Measurements from ENCODE around the gene GALNT11.

Gene GALNT11

DNA sequence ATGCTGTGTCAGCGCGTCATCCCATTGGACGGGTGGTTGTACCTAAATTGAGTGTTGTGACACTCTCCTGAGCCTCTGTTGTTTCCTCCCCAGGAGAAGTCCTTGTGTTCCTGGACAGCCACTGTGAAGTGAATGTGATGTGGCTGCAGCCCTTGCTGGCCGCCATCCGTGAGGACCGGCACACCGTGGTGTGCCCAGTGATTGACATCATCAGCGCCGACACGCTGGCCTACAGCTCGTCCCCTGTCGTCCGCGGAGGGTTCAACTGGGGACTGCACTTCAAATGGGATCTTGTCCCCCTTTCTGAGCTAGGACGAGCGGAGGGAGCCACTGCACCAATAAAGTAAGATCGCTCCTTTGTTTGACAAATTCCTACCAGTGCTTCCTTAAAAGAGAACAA lies 82.5 kb downstream of the GALNT11 start:
- TF ChIP-seq, protein P1, sequence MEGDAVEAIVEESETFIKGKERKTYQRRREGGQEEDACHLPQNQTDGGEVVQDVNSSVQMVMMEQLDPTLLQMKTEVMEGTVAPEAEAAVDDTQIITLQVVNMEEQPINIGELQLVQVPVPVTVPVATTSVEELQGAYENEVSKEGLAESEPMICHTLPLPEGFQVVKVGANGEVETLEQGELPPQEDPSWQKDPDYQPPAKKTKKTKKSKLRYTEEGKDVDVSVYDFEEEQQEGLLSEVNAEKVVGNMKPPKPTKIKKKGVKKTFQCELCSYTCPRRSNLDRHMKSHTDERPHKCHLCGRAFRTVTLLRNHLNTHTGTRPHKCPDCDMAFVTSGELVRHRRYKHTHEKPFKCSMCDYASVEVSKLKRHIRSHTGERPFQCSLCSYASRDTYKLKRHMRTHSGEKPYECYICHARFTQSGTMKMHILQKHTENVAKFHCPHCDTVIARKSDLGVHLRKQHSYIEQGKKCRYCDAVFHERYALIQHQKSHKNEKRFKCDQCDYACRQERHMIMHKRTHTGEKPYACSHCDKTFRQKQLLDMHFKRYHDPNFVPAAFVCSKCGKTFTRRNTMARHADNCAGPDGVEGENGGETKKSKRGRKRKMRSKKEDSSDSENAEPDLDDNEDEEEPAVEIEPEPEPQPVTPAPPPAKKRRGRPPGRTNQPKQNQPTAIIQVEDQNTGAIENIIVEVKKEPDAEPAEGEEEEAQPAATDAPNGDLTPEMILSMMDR (IDR thresholded peaks at IDR 0.05; ENCODE audit: control insufficient read depth, extremely low read depth, insufficient read depth): no peak
- DNase-seq (ENCODE audit: low read depth): no peak
- no peak overlapping the region for H3K4me3 ChIP-seq (ENCODE audit: low read depth, low read length)

DNA sequence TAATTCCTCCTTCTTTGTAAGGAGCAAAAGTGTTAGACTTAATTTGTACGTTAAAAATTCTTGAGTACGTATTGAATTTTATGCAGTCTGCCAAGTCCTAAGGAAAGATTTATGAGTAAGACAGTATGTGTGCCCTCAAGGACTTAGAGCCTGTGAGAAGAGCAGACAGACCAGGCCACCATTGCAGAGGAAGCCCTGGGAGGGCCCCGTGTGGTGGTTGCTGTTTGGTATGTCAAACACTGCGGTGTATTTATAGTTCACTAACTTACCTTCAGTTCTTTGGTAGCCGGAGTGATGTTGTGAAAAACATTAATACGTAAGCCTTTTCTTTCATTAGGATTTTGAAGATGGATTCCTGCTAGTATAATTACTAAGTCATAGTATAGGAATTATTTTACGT lies 82.9 kb downstream of the GALNT11 start:
- no peak overlapping the region for H3K4me3 ChIP-seq (ENCODE audit: low read depth, low read length)

DNA sequence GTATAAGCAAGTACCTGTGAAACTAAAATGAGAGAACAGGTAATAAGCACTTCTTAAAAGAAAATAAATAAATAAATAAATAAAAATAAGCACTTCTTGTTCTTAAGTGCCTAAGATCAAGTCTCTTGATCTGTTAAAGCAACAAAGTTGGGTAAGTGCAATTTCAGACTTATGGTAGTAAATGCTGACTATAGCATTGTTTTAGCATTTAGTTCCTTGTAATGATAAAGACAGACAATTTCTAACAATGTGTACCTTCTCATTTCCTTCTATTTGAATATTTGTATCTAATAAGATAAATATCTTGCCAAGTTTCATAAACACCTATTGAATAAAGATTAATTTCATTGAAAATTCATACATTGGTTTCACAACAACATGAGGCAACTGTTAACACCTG lies 87.4 kb downstream of the GALNT11 start:
- TF ChIP-seq, protein P1 (IDR thresholded peaks at IDR 0.05; ENCODE audit: control insufficient read depth, extremely low read depth, insufficient read depth): no peak
- H3K4me3 ChIP-seq (ENCODE audit: low read depth, low read length): no peak overlapping the region
- DNase-seq (ENCODE audit: low read depth): no peak

More for the DNA sequence above, 82.9 kb downstream of the GALNT11 start:
- TF ChIP-seq, protein P1 (IDR thresholded peaks at IDR 0.05; ENCODE audit: control insufficient read depth, extremely low read depth, insufficient read depth): no peak
- DNase-seq (ENCODE audit: low read depth): no peak

DNA sequence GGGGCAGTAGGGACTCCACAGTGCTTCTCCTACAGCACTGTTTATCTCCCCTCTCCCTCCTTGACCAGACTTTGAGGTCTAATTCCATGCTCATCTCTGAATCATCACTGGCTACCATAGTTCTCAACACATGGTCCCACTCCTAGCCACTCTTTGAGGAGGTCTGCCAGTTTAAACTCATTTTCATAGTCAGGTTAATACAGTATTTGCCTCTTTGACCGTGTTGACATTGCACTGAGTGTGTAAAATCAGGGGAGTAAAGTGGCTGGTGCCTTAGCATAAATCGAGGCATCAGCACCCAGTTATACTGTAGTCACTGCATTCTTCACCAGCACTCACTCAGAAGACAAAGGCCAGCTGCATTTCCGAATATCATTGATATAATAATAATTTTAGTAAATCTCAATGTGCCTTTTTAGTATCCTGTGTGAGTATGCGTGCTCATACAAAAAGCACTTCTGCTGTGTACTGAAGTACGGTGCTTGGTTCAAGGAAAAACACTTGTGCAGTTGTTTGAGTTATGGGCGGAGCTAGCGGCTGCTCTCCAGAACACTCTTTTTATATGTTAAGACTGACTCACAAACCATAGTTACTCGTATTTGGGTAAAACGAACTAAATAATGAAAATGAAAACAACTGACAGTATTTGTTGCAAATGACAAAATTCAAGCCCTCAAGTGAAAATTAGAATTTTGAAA lies 89.7 kb downstream of the GALNT11 start:
- H3K4me3 ChIP-seq (ENCODE audit: low read depth, low read length): no peak overlapping the region
- DNase-seq (ENCODE audit: low read depth): no peak
- TF ChIP-seq, protein P1 (IDR thresholded peaks at IDR 0.05; ENCODE audit: control insufficient read depth, extremely low read depth, insufficient read depth): no peak

DNA sequence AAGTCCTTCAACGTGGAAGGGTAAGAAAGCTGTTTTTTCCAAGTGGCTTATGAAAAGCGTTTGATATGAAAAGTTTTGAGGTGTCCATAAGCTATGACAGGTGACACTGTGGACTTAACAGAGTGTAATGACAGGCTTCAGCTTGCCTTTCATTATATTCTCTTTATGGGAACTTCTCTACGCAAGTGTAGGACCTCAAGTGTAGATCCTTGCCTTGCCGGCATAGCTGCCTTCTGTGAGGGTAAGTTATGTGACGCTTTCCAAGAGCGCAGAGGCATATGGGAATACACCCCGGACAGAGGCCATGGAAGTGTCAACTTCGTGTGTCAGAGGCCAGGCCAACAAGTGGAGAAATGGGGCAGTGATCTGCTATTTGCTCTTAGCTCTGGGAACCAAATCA lies 91.9 kb downstream of the GALNT11 start:
- TF ChIP-seq, protein P1 (IDR thresholded peaks at IDR 0.05; ENCODE audit: control insufficient read depth, extremely low read depth, insufficient read depth): no peak
- DNase-seq (ENCODE audit: low read depth): no peak
- no peak overlapping the region for H3K4me3 ChIP-seq (ENCODE audit: low read depth, low read length)

DNA sequence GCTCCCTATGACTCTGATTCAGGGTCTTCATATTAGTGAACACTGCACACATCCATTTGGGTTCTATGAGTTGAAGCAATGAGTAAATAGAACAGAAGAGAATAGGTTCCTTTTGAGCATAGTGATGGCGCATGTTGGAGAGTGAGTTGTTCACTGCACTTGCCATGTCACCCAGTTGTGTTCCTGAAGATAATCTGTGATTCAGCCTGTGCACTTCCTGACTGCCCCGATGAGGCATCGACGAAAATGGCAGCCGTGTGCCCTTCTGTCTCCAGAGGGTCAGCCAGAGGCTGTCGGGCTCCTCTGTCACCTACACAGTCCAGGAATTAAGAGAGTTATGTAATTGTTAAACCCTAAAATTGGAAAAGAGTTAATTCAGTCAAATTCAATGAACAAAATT lies 94.7 kb downstream of the GALNT11 start:
- TF ChIP-seq, protein P1 (IDR thresholded peaks at IDR 0.05; ENCODE audit: control insufficient read depth, extremely low read depth, insufficient read depth): no peak
- no peak overlapping the region for H3K4me3 ChIP-seq (ENCODE audit: low read depth, low read length)
- DNase-seq (ENCODE audit: low read depth): no peak

DNA sequence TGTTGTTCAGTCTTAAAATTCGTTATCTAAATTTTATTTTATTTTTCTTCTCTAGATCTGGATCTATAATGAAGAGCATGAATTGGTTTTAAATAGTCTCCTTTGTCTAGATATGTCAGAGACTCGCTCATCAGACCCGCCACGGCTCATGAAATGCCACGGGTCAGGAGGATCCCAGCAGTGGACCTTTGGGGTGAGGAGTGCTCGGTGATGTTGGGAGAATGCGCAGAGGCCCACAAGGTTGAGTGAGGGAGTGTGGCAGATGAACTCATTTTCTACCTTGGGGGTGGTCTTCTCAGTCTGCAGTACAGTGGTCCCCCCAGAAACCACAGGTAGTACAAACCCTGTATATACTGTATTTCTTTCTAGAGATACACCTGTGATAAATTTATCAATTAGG lies 95.3 kb downstream of the GALNT11 start:
- no peak for DNase-seq (ENCODE audit: low read depth)
- TF ChIP-seq, protein P1 (IDR thresholded peaks at IDR 0.05; ENCODE audit: control insufficient read depth, extremely low read depth, insufficient read depth): no peak
- H3K4me3 ChIP-seq (ENCODE audit: low read depth, low read length): no peak overlapping the region

All from LNCaP clone FGC (cell line).